ENCODE results near the gene DRAXIN.

DNA sequence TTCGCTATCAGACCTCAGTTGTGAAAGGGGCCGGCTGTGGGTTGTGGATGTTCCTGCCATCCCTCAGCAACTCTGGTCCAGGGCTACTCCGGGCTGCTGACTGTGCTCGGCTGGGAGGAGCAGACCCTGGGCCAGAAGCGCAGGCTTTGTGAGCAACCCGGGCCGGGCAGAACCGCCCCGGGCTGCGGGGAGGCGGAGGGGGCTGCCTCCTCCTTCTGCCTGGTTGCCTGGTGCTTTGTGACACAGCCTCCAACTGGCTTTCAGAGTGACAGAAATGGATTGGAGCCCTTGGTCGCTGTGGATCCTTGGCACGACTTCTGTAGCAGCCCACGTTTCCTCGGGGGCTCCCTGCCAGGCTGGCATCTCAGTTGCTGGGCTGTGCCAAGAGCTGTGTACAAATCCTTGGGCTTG, 10.0 kb downstream of the DRAXIN start:
- no peak for TF ChIP-seq POLR2A (IDR thresholded peaks at IDR 0.05; ENCODE audit: low read length)
- no peak for TF ChIP-seq GATA1 (IDR thresholded peaks at IDR 0.05; ENCODE audit: low read depth, low read length)

Measured in erythroblast (primary cell).